ENCODE data around the gene NOP56. TPM values are rescaled to one million over a fixed set of nuclear protein-coding genes. Genes with fewer than 3 reads are reported as not detected.

Gene NOP56
- total RNA-seq, 1 experiment from 2014 or later, result 497 TPM

- Histone ChIP-seq H3K4me1 (no peaks in the 10 kb centered on the region), H3K27me3 (replicated peaks; ENCODE audit: control insufficient read depth, insufficient read depth, low read length) (no peaks in the 10 kb centered on the region), H3K9me3 (no peaks in the 10 kb centered on the region), H3K36me3 (ENCODE audit: control insufficient read depth, insufficient read depth, low read length) (no peaks in the 10 kb centered on the region), H3K4me3 (ENCODE audit: low read depth, low read length) (no peak overlapping the region)
- no TSS peak for BruUV-seq (replicated peaks)
- Mint-ChIP-seq H3K4me3 (ENCODE audit: unreplicated experiment) (no peak overlapping the region), H3K27me3 (ENCODE audit: insufficient read depth, unreplicated experiment) (peaks cover 5% of the 10 kb centered on the region), H3K36me3 (ENCODE audit: insufficient read depth, unreplicated experiment) (no peaks in the 10 kb centered on the region), H3K9me3 (ENCODE audit: unreplicated experiment) (no peaks in the 10 kb centered on the region), H3K27ac (ENCODE audit: unreplicated experiment) (no peak overlapping the region), H3K4me1 (ENCODE audit: low read depth, unreplicated experiment) (no peaks in the 10 kb centered on the region)
- intact Hi-C loops (cut with micrococcal nuclease; ENCODE audit: unreplicated experiment), result no loop called here
- ChIA-PET CTCF (no interaction called here), POLR2A (no interaction called here)
- TF ChIP-seq, protein P1, sequence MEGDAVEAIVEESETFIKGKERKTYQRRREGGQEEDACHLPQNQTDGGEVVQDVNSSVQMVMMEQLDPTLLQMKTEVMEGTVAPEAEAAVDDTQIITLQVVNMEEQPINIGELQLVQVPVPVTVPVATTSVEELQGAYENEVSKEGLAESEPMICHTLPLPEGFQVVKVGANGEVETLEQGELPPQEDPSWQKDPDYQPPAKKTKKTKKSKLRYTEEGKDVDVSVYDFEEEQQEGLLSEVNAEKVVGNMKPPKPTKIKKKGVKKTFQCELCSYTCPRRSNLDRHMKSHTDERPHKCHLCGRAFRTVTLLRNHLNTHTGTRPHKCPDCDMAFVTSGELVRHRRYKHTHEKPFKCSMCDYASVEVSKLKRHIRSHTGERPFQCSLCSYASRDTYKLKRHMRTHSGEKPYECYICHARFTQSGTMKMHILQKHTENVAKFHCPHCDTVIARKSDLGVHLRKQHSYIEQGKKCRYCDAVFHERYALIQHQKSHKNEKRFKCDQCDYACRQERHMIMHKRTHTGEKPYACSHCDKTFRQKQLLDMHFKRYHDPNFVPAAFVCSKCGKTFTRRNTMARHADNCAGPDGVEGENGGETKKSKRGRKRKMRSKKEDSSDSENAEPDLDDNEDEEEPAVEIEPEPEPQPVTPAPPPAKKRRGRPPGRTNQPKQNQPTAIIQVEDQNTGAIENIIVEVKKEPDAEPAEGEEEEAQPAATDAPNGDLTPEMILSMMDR (IDR thresholded peaks at IDR 0.05; ENCODE audit: insufficient read depth in 1 of 2, low read depth in 1 of 2, low read length in 1 of 2, severe bottlenecking in 1 of 2, unreplicated experiment in 1 of 2), result no peak
- DNase-seq, result no peak
Observed at GRCh38 chr20:2633381-2633780, 19.1 kb upstream of the NOP56 start.

DNA sequence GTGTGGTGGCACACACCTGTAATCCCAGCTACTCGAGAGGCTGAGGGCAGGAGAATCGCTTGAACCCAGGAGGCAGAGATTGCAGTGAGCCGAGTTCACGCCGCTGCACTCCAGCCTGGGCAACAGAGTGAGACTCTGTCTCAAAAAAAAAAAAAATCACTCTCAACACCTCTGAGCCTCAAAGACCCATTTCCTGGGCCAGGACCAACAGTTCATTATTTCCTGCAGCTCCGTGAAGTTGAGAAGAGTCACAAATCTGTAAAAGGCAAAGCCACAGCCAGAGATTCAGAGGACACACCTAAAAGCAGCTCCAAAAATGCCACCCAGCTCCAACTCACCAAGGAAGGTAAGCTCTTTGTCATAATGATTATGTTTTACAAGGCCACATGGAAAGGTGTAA is 15.2 kb upstream of the NOP56 start:
- CTCF ChIA-PET, result no interaction called here
- Mint-ChIP-seq H3K36me3 (ENCODE audit: insufficient read depth, unreplicated experiment) (no peaks in the 10 kb centered on the region), H3K27ac (ENCODE audit: unreplicated experiment) (no peak overlapping the region), H3K4me1 (ENCODE audit: low read depth, unreplicated experiment) (no peaks in the 10 kb centered on the region), H3K9me3 (ENCODE audit: unreplicated experiment) (no peaks in the 10 kb centered on the region), H3K4me3 (ENCODE audit: unreplicated experiment) (no peak overlapping the region), H3K27me3 (ENCODE audit: insufficient read depth, unreplicated experiment) (no peaks in the 10 kb centered on the region)
- Histone ChIP-seq H3K4me1 (no peaks in the 10 kb centered on the region), H3K36me3 (ENCODE audit: control insufficient read depth, insufficient read depth, low read length) (no peaks in the 10 kb centered on the region), H3K9me3 (no peaks in the 10 kb centered on the region), H3K27me3 (replicated peaks; ENCODE audit: control insufficient read depth, insufficient read depth, low read length) (no peaks in the 10 kb centered on the region), H3K4me3 (ENCODE audit: low read depth, low read length) (no peak overlapping the region)
- POLR2A ChIA-PET, result interaction anchor here (0.6 kb wide), 1 partner anchor 15 kb away, joined by 4 read pairs; the partner anchor contains the start of gene NOP56
- intact Hi-C loops (cut with micrococcal nuclease; ENCODE audit: unreplicated experiment), result no loop called here
- BruUV-seq (replicated peaks), result no TSS peak
- no peak for DNase-seq
- TF ChIP-seq, protein P1 (IDR thresholded peaks at IDR 0.05; ENCODE audit: insufficient read depth in 1 of 2, low read depth in 1 of 2, low read length in 1 of 2, severe bottlenecking in 1 of 2, unreplicated experiment in 1 of 2), result no peak

- H3K27me3 Mint-ChIP-seq (ENCODE audit: insufficient read depth, unreplicated experiment), result no peaks in the 10 kb centered on the region
- H3K4me3 Mint-ChIP-seq (ENCODE audit: unreplicated experiment), result no peak overlapping the region
- H3K27me3 ChIP-seq (replicated peaks; ENCODE audit: control insufficient read depth, insufficient read depth, low read length), result no peaks in the 10 kb centered on the region
- no peaks in the 10 kb centered on the region for H3K9me3 ChIP-seq
- POLR2A ChIA-PET, result no interaction called here
- no peak overlapping the region for H3K4me3 ChIP-seq (ENCODE audit: low read depth, low read length)
- H3K36me3 Mint-ChIP-seq (ENCODE audit: insufficient read depth, unreplicated experiment), result no peaks in the 10 kb centered on the region
- no peaks in the 10 kb centered on the region for H3K36me3 ChIP-seq (ENCODE audit: control insufficient read depth, insufficient read depth, low read length)
- TF ChIP-seq, protein P1 (IDR thresholded peaks at IDR 0.05; ENCODE audit: insufficient read depth in 1 of 2, low read depth in 1 of 2, low read length in 1 of 2, severe bottlenecking in 1 of 2, unreplicated experiment in 1 of 2), result no peak
- no peaks in the 10 kb centered on the region for H3K4me1 Mint-ChIP-seq (ENCODE audit: low read depth, unreplicated experiment)
- no peak overlapping the region for H3K27ac Mint-ChIP-seq (ENCODE audit: unreplicated experiment)
- DNase-seq, result no peak
- intact Hi-C loops (cut with micrococcal nuclease; ENCODE audit: unreplicated experiment), result no loop called here
- no peaks in the 10 kb centered on the region for H3K9me3 Mint-ChIP-seq (ENCODE audit: unreplicated experiment)
- H3K4me1 ChIP-seq, result no peaks in the 10 kb centered on the region
- BruUV-seq (replicated peaks), result no TSS peak
- CTCF ChIA-PET, result no interaction called here
Observed at GRCh38 chr20:2640260-2640659, 12.2 kb upstream of the NOP56 start.

All from Caco-2 (cell line).